Nephron progenitor cell (in vitro differentiated cells): Measurements from ENCODE around the gene PDE4B.

Experiments used
- DNase-seq: peaks from one replicate; pipeline ENCODE4 v3.0.0; 2021
- H3K27ac Mint-ChIP-seq: 2 replicates; pipeline ENCODE4 v1.8.0; 2021; ENCODE audit warnings: mild to moderate bottlenecking, moderate library complexity, mixed read lengths
- H3K27me3 Mint-ChIP-seq: 2 replicates; pipeline ENCODE4 v1.8.0; 2021; ENCODE audit warnings: mild to moderate bottlenecking, low read depth, mixed read lengths; ENCODE audit not compliant: poor library complexity
- H3K36me3 Mint-ChIP-seq: 2 replicates; pipeline ENCODE4 v1.8.0; 2021; ENCODE audit warnings: low read depth, mixed read lengths
- H3K4me1 Mint-ChIP-seq: 2 replicates; pipeline ENCODE4 v1.8.0; 2021; ENCODE audit warnings: mixed read lengths
- H3K4me3 Mint-ChIP-seq: 2 replicates; pipeline ENCODE4 v1.8.0; 2021; ENCODE audit warnings: mild to moderate bottlenecking, moderate library complexity, mixed read lengths
- H3K9me3 Mint-ChIP-seq: 2 replicates; pipeline ENCODE4 v1.8.0; 2021; ENCODE audit warnings: mild to moderate bottlenecking, moderate library complexity, mixed read lengths
- CTCF ChIP-seq: fragments of 200-600 bp; sonication (generic); IDR thresholded peaks from 2 replicates; pipeline ENCODE4 v1.5.0; 2021; ENCODE audit warnings: antibody characterized with exemption

PDE4B gene

DNA sequence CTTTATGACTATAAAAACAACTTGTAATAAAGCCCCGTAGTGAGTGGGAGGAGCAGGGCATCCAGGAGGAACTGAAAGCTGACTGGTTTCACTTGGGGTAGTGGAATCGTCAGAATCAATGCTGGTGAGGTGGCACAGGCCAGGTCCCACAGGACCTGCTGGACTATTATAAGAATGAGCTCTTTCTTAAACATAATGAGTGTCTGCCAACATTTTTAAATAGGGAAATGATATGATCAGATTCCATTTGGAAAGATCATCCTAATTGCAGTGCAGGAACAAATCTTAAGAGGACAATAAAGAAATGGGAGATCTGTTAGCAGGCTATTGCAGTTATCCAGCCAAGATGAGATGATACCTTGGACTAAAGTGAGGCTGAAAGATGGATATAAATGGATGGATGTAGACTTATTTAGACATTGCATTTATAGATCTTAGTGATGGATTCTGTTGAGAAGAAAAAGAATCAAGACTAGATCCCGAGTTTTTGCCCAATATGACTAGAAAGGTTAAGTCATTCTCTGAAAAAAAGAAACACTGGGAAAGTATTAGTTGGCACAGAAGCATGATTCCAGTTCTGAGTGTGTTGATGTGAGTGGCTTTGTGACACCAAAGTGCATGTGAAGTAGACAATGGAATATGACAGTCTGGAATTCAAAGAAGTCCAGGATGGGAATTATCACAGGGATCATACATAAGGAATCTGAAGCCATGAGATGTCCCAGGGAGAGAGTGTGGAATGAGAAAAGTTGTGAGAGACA, 587.9 kb downstream of the PDE4B start:
- no peaks in the 10 kb centered on the region for H3K36me3 Mint-ChIP-seq
- H3K27ac Mint-ChIP-seq = no peak overlapping the region
- no peak for TF ChIP-seq CTCF
- H3K4me3 Mint-ChIP-seq = no peak overlapping the region
- H3K9me3 Mint-ChIP-seq = peaks cover 31% of the 10 kb centered on the region
- no peaks in the 10 kb centered on the region for H3K4me1 Mint-ChIP-seq
- H3K27me3 Mint-ChIP-seq = peaks cover 6% of the 10 kb centered on the region
- no peak for DNase-seq

GRCh38 chr1:66381621-66382275, 589.1 kb downstream of the PDE4B start:
- Mint-ChIP-seq H3K36me3 (peaks cover 4% of the 10 kb centered on the region), H3K27ac (no peak overlapping the region), H3K27me3 (peaks cover 8% of the 10 kb centered on the region), H3K4me3 (no peak overlapping the region), H3K4me1 (no peaks in the 10 kb centered on the region), H3K9me3 (peaks cover 41% of the 10 kb centered on the region)
- no peak for TF ChIP-seq CTCF
- DNase-seq = no peak

DNA sequence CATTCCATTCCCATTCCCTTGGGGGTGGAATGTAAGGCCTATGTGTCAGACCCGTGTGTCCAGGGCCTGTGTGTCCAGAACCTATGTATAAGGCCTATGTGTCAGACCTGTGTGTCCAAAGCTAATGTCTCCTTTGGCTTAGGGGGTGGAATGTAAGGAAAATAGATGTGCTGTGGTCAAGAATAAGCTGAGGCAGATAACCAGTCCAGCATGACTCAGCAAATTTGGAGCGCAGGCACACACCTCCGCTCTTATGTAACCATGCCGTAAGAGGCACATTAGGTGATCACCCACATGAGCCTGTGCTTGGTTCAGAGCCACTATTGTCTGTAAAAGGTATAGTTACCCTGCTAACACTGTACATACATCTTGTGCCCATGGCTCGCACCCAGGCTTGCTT, 590.5 kb downstream of the PDE4B start:
- H3K4me1 Mint-ChIP-seq = no peaks in the 10 kb centered on the region
- H3K27me3 Mint-ChIP-seq = peaks cover 8% of the 10 kb centered on the region
- H3K4me3 Mint-ChIP-seq = no peak overlapping the region
- TF ChIP-seq CTCF = no peak
- no peak for DNase-seq
- H3K27ac Mint-ChIP-seq = no peak overlapping the region
- H3K36me3 Mint-ChIP-seq = peaks cover 4% of the 10 kb centered on the region
- peaks cover 53% of the 10 kb centered on the region for H3K9me3 Mint-ChIP-seq

DNA sequence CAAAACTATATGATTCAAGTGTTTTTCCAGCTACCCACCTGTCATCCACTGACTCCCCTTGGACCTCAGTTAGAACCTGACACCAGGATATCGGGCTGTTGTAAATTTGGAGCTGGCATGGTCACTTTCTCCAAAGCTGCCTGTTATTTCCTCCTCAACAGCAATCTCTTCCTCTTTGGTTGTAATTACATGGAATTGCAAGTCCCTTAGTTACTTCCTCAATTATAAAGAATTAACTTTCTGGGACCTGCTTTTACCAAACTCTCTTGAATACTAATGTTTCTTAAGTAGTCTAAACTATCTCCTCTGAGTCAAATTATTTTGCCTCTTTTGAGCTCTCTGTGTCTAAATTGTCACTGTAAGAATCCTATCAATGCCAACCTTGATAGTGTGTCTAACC, 590.9 kb downstream of the PDE4B start:
- no peak overlapping the region for H3K4me3 Mint-ChIP-seq
- H3K27me3 Mint-ChIP-seq = peaks cover 8% of the 10 kb centered on the region
- no peak for DNase-seq
- no peaks in the 10 kb centered on the region for H3K4me1 Mint-ChIP-seq
- peaks cover 4% of the 10 kb centered on the region for H3K36me3 Mint-ChIP-seq
- H3K9me3 Mint-ChIP-seq = peaks cover 56% of the 10 kb centered on the region
- no peak for TF ChIP-seq CTCF
- no peak overlapping the region for H3K27ac Mint-ChIP-seq

- Mint-ChIP-seq H3K36me3 (peaks cover 4% of the 10 kb centered on the region), H3K4me1 (no peaks in the 10 kb centered on the region), H3K27me3 (peaks cover 8% of the 10 kb centered on the region), H3K27ac (no peak overlapping the region), H3K9me3 (peaks cover 60% of the 10 kb centered on the region), H3K4me3 (no peak overlapping the region)
- TF ChIP-seq CTCF = no peak
- DNase-seq = no peak
These were observed 591.7 kb downstream of the PDE4B start for GRCh38 chr1:66384258-66384921.
